Cerebellar nuclear complex (tissue), 1 donor: ENCODE measurements around the gene GTF2H4.

Source experiments
- DNase-seq, 2 experiments: peaks; one replicate each; lab custom pipeline; 2025; lab: John Stamatoyannopoulos, UW

The GTF2H4 gene

DNA sequence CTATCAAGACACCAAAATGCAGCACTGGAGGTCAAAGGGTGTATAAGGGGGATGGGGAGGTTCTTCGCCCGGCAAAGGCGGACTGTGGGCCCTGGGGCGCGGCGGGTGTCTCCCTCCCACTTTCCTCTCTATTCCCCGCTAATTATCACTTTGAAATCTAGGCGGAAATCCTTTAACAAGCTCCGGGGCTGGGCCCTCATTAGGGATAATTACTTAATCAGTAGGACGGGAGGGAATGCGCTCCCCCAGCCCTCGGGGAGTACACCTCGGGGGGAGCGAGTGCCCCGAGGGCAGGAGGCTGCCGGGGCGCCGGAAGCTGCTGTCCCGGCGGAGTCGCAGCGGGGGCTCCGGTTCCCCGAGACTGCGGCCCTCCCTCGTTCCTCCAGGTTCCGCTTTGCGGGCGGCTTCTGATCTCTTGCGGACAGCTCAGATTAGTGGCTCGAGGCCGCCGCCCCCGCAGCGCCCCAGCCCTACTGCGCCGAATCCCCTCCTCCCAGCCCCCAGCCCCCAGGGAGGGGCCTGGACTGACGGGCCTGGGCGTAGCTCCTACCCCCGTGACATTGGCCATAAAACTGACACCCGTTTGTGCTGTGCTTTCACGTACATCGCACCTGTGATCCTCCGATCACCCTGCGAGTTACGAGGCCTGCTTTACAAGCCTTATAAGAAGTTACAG, 47.5 kb downstream of the GTF2H4 start:
- no peak for DNase-seq

DNA sequence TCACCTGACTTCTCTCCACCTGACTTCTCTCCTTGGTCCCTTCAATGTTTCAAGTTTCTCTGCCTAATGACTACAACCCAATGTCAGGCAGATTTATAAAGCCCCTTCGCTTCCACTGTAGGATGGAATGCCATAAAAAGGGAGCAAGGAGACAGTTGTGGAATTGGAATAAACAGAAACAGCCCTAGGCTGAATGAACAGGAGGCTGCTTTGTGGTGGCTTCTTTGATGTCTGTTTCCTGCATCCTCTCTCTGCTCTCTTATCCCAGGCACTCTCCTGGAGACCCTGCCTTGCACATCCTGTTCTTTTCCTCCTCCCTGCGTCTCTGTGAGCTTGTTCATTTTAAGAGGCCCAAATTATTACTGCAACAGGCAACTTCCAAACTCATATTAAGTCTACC, 49.7 kb downstream of the GTF2H4 start:
- no peak for DNase-seq

DNA sequence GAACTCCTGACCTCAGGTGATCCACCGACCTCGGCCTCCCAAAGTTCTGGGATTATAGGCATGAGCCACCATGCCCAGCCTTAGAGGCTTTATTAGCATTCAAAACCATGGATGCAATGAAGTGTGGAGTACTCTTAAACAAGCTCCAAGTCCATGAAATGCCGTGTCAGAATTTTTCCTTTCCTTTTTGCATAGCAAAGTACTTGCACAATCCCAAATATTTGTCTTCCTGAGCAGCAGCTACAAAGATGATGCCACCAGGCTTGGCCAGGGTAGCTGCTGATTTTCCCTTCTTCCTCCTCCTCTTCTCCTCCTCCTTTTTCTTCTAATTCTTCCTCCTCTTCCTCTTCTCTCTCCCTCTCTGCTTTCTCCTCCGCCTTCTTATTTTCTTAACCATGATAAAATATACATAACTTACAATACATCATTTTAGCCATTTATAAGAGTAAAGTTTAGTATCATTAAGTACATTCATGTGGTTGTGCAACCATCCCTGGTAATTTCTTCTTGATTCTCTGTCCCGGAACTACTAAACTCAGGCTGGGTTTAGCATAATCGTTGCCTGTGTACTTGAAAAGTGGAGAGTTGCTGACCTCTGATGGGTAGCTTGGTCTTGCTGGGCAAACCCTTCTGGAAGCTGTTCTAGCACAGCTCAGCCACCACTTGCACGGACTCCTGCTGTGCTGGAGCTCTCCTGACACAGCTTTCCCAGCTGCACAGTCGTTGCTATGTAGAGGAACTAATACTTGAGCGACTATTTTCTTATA, 53.1 kb downstream of the GTF2H4 start:
- no peak for DNase-seq

GRCh38 chr6:30962716-30963115, 54.7 kb downstream of the GTF2H4 start:
- DNase-seq: no peak

- no peak for DNase-seq
Observed at GRCh38 chr6:30963641-30964040, 55.6 kb downstream of the GTF2H4 start.
